GM23338 (cell line): ENCODE data around the gene UBAC2. TPM values are rescaled to one million over a fixed set of nuclear protein-coding genes. Genes with fewer than 3 reads are reported as not detected.

ENCODE experiments used
- ATAC-seq: fragments of 200-7000 bp; cut with Tn5 transposase; 3 replicates; pipeline ENCODE4 v1.9.1; 2020
- DNase-seq: peaks from one replicate; pipeline ENCODE4 v3.0.0-alpha.2; 2015; ENCODE audit warnings: low spot score
- H2AFZ ChIP-seq: fragments of 200-600 bp; sonication (generic); 2 replicates; pipeline ENCODE4 v1.8.0; 2016; ENCODE audit warnings: antibody characterized with exemption, mild to moderate bottlenecking, moderate library complexity
- H3F3A ChIP-seq: fragments of 200-600 bp; sonication (generic); replicated peaks from 2 replicates; pipeline ENCODE4 v1.8.0; 2017; ENCODE audit warnings: antibody characterized with exemption, mixed run types, low read depth
- H3K27ac ChIP-seq: fragments of 200-600 bp; sonication (generic); 2 replicates; pipeline ENCODE4 v1.6.1; 2016; ENCODE audit warnings: low read depth
- H3K27me3 ChIP-seq: fragments of 200-600 bp; sonication (generic); 2 replicates; pipeline ENCODE4 v1.8.0; 2016; ENCODE audit warnings: mild to moderate bottlenecking, mixed run types, moderate library complexity; ENCODE audit not compliant: insufficient read depth
- H3K36me3 ChIP-seq: fragments of 200-600 bp; sonication (generic); 2 replicates; pipeline ENCODE4 v1.8.0; 2016; ENCODE audit warnings: mild to moderate bottlenecking; ENCODE audit not compliant: insufficient read depth
- H3K4me1 ChIP-seq: fragments of 200-600 bp; sonication (generic); 2 replicates; pipeline ENCODE4 v1.8.0; 2016; ENCODE audit warnings: mild to moderate bottlenecking, moderate library complexity; ENCODE audit not compliant: insufficient read depth
- H3K4me2 ChIP-seq: fragments of 200-600 bp; sonication (generic); 2 replicates; pipeline ENCODE4 v1.7.1; 2017; ENCODE audit warnings: mixed run types
- H3K4me3 ChIP-seq: fragments of 200-600 bp; sonication (generic); 2 replicates; pipeline ENCODE4 v1.6.1; 2016; ENCODE audit warnings: mixed run types
- H3K79me2 ChIP-seq: fragments of 200-600 bp; sonication (generic); replicated peaks from 2 replicates; pipeline ENCODE4 v1.8.0; 2017; ENCODE audit warnings: mild to moderate bottlenecking; ENCODE audit not compliant: insufficient read depth
- H3K9me2 ChIP-seq: fragments of 200-600 bp; sonication (generic); 2 replicates; pipeline ENCODE4 v1.8.0; 2017; ENCODE audit not compliant: insufficient read depth
- H4K20me1 ChIP-seq: fragments of 200-600 bp; sonication (generic); replicated peaks from 2 replicates; pipeline ENCODE4 v1.8.0; 2017; ENCODE audit warnings: mild to moderate bottlenecking; ENCODE audit not compliant: insufficient read depth
- H3K27ac Mint-ChIP-seq: 2 replicates; pipeline ENCODE4 v1.8.0; 2020; ENCODE audit warnings: inconsistent platforms, mild to moderate bottlenecking, moderate library complexity, mixed read lengths
- H3K27me3 Mint-ChIP-seq: 3 replicates; pipeline ENCODE4 v1.8.0; 2022; ENCODE audit warnings: low read depth, mild to moderate bottlenecking, moderate library complexity, mixed read lengths, inconsistent platforms; ENCODE audit not compliant: insufficient read depth, poor library complexity
- H3K36me3 Mint-ChIP-seq: 3 replicates; pipeline ENCODE4 v1.8.0; 2021; ENCODE audit warnings: low read depth, mild to moderate bottlenecking, inconsistent platforms, moderate library complexity, mixed read lengths
- H3K4me1 Mint-ChIP-seq: 3 replicates; pipeline ENCODE4 v1.8.0; 2020; ENCODE audit warnings: mild to moderate bottlenecking, inconsistent platforms, mixed read lengths
- H3K4me3 Mint-ChIP-seq: 3 replicates; pipeline ENCODE4 v1.8.0; 2021; ENCODE audit warnings: moderate library complexity, mild to moderate bottlenecking, inconsistent platforms, mixed read lengths
- H3K9me3 Mint-ChIP-seq: 3 replicates; pipeline ENCODE4 v1.8.0; 2020; ENCODE audit warnings: moderate library complexity, mild to moderate bottlenecking, inconsistent platforms, mixed read lengths
- CREB1 ChIP-seq: fragments of 250-450 bp; sonication (Bioruptor Pico); IDR thresholded peaks from 2 replicates; pipeline ENCODE4 v1.5.0; 2020; ENCODE audit warnings: low read depth, mild to moderate bottlenecking, moderate library complexity
- CTCF ChIP-seq, 2 experiments: fragments of 200-600 bp in 1 of 2; sonication (generic) in 1 of 2; conservative IDR thresholded peaks; 2 replicates each; pipeline versions ENCODE4 v1.5.1 to v1.6.1; 2016 to 2017; ENCODE audit warnings: antibody characterized with exemption in 2 of 2, low read depth in 2 of 2, mild to moderate bottlenecking in 2 of 2, moderate library complexity in 1 of 2
- ETS1 ChIP-seq: IDR thresholded peaks from 2 replicates; pipeline ENCODE4 v1.6.1; 2016; ENCODE audit warnings: antibody characterized with exemption
- EZH2phosphoT487 ChIP-seq: fragments of 200-600 bp; sonication (generic); IDR thresholded peaks from one replicate; pipeline ENCODE4 v1.8.1; 2018; ENCODE audit warnings: antibody characterized with exemption; ENCODE audit not compliant: unreplicated experiment
- NANOG ChIP-seq: IDR thresholded peaks from 2 replicates; pipeline ENCODE4 v1.6.1; 2016; ENCODE audit warnings: antibody characterized with exemption, borderline replicate concordance
- STAT1 ChIP-seq: IDR thresholded peaks from one replicate; pipeline ENCODE4 v1.6.1; 2016; ENCODE audit warnings: antibody characterized with exemption; ENCODE audit not compliant: unreplicated experiment
- ZNF331 ChIP-seq: fragments of 250-450 bp; sonication (Bioruptor Pico); IDR thresholded peaks from 2 replicates; pipeline ENCODE4 v1.5.0; 2020; ENCODE audit warnings: low read depth, mild to moderate bottlenecking, moderate library complexity
- polyA plus RNA-seq: library from polyadenylated mRNA; unstranded; fragments of >200 nt; fragmentation: Nextera tagmentation; extraction: Ambion mirVana; gene quantifications from 2 replicates; pipeline ENCODE4 v1.2.1, GENCODE V29; 2016
- total RNA-seq: library from RNA; depleted of rRNA; stranded (reverse); fragments of >200 nt; shearing (Covaris generic); gene quantifications from 2 replicates; pipeline ENCODE4 v1.2.3, GENCODE V29; 2014
- TF ChIP-seq, protein P1 (sequence below): fragments of 250-450 bp; sonication (Bioruptor Pico); IDR thresholded peaks from 2 replicates; pipeline ENCODE4 v1.5.0; 2020; ENCODE audit warnings: mild to moderate bottlenecking, moderate library complexity

UBAC2 gene
- total and polyA plus RNA-seq, 2 experiments from 2014 or later: 37.9 to 76.9 TPM

DNA sequence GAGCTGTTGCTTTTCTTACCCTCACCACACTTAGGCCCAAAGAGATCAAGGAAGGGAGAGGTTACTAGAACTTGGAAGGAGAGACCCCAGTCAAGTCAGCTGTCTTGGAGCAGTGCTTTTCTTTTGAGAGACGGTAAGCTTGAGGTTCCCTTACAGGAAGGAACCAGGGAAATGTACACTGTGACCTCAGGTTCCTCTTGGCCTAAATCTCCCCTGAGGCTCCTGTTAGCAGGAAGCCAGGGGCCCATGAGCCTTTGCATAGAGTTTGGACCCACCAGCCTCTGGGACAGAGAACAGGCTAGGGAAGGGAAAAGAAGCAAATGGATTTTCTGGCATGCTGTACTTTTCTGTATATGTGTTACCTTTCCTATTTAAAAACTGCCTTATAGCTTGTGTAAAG is 63.4 kb downstream of the UBAC2 start (continued):
- TF ChIP-seq, protein P1, sequence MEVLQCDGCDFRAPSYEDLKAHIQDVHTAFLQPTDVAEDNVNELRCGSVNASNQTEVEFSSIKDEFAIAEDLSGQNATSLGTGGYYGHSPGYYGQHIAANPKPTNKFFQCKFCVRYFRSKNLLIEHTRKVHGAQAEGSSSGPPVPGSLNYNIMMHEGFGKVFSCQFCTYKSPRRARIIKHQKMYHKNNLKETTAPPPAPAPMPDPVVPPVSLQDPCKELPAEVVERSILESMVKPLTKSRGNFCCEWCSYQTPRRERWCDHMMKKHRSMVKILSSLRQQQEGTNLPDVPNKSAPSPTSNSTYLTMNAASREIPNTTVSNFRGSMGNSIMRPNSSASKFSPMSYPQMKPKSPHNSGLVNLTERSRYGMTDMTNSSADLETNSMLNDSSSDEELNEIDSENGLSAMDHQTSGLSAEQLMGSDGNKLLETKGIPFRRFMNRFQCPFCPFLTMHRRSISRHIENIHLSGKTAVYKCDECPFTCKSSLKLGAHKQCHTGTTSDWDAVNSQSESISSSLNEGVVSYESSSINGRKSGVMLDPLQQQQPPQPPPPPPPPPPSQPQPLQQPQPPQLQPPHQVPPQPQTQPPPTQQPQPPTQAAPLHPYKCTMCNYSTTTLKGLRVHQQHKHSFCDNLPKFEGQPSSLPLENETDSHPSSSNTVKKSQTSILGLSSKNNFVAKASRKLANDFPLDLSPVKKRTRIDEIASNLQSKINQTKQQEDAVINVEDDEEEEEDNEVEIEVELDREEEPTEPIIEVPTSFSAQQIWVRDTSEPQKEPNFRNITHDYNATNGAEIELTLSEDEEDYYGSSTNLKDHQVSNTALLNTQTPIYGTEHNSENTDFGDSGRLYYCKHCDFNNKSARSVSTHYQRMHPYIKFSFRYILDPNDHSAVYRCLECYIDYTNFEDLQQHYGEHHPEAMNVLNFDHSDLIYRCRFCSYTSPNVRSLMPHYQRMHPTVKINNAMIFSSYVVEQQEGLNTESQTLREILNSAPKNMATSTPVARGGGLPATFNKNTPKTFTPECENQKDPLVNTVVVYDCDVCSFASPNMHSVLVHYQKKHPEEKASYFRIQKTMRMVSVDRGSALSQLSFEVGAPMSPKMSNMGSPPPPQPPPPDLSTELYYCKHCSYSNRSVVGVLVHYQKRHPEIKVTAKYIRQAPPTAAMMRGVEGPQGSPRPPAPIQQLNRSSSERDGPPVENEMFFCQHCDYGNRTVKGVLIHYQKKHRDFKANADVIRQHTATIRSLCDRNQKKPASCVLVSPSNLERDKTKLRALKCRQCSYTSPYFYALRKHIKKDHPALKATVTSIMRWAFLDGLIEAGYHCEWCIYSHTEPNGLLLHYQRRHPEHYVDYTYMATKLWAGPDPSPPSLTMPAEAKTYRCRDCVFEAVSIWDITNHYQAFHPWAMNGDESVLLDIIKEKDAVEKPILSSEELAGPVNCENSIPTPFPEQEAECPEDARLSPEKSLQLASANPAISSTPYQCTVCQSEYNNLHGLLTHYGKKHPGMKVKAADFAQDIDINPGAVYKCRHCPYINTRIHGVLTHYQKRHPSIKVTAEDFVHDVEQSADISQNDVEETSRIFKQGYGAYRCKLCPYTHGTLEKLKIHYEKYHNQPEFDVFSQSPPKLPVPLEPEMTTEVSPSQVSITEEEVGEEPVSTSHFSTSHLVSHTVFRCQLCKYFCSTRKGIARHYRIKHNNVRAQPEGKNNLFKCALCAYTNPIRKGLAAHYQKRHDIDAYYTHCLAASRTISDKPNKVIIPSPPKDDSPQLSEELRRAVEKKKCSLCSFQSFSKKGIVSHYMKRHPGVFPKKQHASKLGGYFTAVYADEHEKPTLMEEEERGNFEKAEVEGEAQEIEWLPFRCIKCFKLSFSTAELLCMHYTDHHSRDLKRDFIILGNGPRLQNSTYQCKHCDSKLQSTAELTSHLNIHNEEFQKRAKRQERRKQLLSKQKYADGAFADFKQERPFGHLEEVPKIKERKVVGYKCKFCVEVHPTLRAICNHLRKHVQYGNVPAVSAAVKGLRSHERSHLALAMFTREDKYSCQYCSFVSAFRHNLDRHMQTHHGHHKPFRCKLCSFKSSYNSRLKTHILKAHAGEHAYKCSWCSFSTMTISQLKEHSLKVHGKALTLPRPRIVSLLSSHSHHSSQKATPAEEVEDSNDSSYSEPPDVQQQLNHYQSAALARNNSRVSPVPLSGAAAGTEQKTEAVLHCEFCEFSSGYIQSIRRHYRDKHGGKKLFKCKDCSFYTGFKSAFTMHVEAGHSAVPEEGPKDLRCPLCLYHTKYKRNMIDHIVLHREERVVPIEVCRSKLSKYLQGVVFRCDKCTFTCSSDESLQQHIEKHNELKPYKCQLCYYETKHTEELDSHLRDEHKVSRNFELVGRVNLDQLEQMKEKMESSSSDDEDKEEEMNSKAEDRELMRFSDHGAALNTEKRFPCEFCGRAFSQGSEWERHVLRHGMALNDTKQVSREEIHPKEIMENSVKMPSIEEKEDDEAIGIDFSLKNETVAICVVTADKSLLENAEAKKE: no peak
- TF ChIP-seq ETS1 (no peak), EZH2phosphoT487 (no peak), NANOG (no peak), STAT1 (no peak)

GRCh38 chr13:99265162-99265800 is 64.6 kb downstream of the UBAC2 start:
- no peaks in the 10 kb centered on the region for H3K36me3 ChIP-seq
- H3K27ac ChIP-seq: peak overlapping the region; percentile 72
- H3K4me3 Mint-ChIP-seq: no peak overlapping the region
- no peaks in the 10 kb centered on the region for H3K79me2 ChIP-seq
- no peaks in the 10 kb centered on the region for H3K27me3 ChIP-seq
- no peak overlapping the region for H3K4me2 ChIP-seq
- no peaks in the 10 kb centered on the region for H3K9me3 Mint-ChIP-seq
- DNase-seq: no peak
- no peaks in the 10 kb centered on the region for H3K4me1 ChIP-seq
- no peaks in the 10 kb centered on the region for H3K27me3 Mint-ChIP-seq
- H2AFZ ChIP-seq: no peak overlapping the region
- peaks cover 7% of the 10 kb centered on the region; the same call in 1 of the 2 replicates for H3F3A ChIP-seq
- no peak overlapping the region; the same call in 1 of the 2 replicates for H3K27ac Mint-ChIP-seq
- ATAC-seq: peak; percentile 30
- H3K4me3 ChIP-seq: no peak overlapping the region
- H3K4me1 Mint-ChIP-seq: peaks cover 7% of the 10 kb centered on the region
- H4K20me1 ChIP-seq: no peaks in the 10 kb centered on the region
- no peaks in the 10 kb centered on the region for H3K36me3 Mint-ChIP-seq
- H3K9me2 ChIP-seq: no peaks in the 10 kb centered on the region
- TF ChIP-seq ZNF331 (CRISPR knock-in tag) (no peak), CREB1 (CRISPR knock-in tag) (no peak), NANOG (no peak), CTCF (conservative IDR thresholded peaks at IDR 0.05; ENCODE audit: low read depth in 2 of 2) (no peak)
